Activated effector memory CD4-positive, alpha-beta T cell treated with anti-CD3 and anti-CD28 coated beads, Interleukin-2, amount 50 U/mL, for 16 hours (primary cell): ENCODE data around the gene FAM180A.
"Not testable (repeated sequence)": the region's sequence is repeated elsewhere in the genome, so short reads cannot be mapped to it uniquely, and the experiment has no call there.

ENCODE experiments used
- DNase-seq: peaks from one replicate; pipeline ENCODE4 v3.0.0-alpha.2; 2020

FAM180A gene

GRCh38 chr7:135711139-135711469 lies 37.5 kb downstream of the FAM180A start:
- no peak for DNase-seq

- DNase-seq, result no peak
Observed at GRCh38 chr7:135710417-135711138, 38.0 kb downstream of the FAM180A start.

GRCh38 chr7:135709508-135709907 lies 39.1 kb downstream of the FAM180A start:
- DNase-seq, result no peak

- DNase-seq, result no peak
Observed at GRCh38 chr7:135708041-135708440, 40.6 kb downstream of the FAM180A start.

GRCh38 chr7:135707570-135707966 lies 41.0 kb downstream of the FAM180A start:
- DNase-seq, result no peak

DNA sequence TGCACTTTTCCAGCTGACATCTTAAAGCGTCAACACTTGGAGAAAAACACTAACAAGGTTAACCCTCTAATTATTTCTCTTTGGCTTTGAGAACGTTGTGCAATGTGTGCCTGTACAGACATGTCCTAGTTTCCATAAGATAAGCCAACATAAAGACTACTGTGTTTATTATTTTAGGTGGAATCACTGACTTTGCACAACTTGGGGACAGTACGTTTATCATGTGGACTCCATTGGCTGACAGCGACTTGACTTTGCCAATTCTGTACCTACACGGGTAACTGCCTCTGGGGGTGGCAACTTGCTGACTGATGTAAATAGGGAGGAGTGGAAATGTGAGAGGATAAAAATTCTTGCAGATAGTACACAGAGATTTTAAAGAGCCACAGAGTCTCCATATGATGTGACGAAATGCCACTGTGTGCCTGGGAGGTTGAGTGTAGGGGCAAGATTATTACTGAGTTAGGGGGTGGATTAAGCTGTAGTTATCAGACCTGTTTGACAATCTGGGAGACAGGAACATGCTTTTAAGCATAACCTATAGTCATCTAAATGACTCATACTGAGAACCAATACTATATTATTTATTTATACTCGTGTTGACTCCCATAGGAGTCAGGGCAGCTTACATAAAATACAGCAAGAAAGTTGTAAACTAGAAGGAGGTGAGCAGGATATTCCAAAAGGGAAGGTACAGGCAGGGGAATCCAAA lies 41.6 kb downstream of the FAM180A start:
- no peak for DNase-seq

DNA sequence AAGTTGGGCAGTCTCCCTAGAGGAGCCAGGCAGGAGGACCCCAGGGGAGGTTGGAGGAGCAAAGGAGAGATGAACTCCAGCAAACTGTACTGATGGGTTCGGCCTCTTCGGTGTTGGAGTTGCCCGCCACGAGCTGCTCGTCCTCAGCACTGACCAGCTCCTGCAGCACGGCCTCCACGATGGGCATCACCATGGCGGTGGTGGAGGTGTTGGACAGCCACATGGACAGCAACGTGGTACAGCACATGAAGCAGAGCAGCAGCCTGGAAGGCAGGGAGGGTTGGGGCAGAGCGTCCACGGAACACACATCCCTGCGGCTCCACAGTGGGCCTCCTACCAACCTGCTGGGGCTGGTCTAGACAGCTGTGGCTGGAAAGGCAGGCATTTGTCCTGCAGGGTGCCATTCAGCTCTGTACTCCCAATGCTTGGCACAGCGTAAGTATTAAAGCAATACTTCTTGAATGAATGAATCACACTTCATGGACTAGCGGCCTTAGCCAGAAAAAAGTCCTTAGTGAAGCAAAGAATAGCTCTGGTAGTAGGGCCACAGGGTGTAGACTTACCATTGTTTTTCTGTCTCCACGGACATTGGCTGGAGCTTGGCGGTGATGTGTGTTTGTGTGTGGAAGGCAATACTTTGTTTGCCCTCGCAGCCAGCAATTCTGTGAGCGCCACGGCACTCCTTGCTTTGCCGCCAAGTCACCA lies 42.4 kb downstream of the FAM180A start:
- DNase-seq, result no peak

DNA sequence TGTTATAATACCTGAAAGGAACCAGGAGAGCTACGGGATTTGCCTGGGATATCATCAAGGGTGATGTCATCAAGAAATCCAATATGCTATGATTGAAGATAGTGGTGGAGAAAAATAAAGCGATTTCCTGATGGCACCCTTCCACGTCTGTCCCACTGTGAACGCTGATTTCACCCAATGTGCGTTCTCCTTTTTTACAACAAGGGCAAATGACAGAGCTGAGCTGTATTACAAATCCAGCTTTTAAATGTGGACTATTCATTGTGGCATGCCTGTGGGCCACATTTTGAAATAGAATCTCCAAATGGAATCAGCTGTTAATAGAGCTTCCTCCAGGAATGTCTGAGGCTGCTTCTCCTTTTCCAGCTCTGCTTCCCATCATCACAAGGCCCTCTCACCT lies 43.9 kb downstream of the FAM180A start:
- no peak for DNase-seq

DNA sequence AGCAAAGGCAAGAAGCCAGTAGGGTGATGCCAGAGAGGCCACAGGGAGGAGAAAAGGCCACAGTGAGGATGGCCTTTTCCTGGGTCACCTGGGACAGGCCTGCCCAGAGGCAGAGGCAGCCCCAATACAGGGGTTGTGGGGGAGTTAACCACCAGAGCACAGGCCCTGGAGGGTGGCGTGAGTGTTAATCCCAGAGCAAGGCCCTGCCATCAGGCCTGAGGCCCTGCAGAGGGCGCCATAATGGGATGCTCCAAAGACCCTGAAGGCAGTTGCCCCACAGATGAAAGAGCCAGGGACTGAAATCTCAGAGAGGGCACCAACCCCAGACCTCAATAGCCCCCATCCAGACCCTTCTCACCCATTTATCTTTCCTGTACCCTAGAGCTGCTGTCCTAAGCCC lies 44.5 kb downstream of the FAM180A start:
- no peak for DNase-seq

DNA sequence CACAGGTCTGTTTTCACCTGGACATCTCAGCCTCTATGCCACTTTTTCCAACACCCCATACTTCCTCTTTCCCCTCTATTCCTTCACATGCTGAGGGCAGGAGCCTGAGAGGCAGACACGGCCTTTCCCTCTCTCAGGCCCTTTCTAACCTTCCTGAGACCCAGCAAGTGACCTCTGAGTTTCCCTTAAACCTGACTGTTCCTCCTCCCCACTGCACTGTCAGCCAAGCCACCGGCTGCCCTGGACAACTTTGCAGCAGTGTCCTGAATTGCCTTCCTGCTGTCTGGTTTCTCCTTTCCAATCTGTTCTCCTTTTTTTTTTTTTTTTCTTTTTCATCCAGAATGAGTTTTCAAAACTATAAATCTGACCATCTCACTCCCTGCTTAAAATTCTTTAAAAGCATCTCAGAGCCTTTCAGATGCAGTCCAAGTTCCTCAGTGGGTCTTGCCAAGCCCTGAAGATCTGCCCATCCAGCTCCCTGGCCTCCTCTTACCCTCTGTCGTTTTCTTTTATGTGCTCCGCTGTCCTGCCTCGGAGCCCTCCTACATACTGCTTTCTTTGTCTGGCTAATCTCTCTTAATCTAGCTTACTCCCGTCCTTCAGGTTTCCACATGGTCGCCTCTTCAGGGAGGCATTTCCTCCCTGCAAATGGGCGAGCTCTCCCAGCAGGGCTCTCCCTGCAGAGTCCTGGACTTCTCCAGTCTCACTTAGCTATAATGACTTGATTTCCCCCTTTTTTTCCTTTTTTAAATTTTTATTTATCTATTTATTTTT lies 51.1 kb downstream of the FAM180A start:
- no peak for DNase-seq

DNA sequence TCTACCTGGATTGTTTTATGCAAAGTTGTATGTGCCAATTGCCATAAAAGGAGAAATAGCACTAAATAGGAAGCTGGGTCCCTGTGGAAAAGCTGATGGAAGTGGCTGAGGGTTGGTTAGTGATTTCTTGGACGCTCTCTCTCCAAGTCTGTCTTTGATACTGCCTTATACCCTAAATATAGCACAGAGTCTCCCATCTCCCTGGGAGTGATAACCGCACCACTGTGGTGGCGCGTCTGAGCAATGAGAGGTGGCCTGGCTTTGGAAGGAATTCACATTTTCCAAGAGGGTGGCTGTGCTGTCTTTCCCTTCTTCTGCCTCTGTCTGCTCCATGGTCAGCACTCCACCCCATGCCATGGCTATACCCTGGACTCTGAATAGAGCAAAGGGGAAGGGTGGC lies 55.1 kb downstream of the FAM180A start:
- DNase-seq, result no peak

DNA sequence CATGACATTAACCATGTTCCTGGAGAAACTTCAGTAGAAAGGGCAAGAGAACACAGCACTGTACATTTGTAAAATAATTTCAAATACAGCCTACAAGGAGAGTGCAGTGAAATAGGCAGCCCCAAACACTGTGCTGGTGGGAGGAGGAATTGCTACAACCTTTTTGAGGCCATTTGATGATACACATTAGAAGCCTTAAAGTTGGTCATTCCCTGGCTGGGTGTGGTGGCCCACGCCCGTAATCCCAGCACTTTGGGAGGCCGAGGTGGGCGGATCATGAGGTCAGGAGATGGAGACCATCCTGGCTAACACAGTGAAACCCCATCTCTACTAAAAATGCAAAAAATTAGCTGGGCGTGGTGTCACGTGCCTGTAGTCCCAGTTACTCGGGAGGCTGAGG lies 56.0 kb downstream of the FAM180A start:
- DNase-seq, result not testable (repeated sequence)

- DNase-seq, result no peak
Observed at GRCh38 chr7:135692055-135692454, 56.6 kb downstream of the FAM180A start.

DNA sequence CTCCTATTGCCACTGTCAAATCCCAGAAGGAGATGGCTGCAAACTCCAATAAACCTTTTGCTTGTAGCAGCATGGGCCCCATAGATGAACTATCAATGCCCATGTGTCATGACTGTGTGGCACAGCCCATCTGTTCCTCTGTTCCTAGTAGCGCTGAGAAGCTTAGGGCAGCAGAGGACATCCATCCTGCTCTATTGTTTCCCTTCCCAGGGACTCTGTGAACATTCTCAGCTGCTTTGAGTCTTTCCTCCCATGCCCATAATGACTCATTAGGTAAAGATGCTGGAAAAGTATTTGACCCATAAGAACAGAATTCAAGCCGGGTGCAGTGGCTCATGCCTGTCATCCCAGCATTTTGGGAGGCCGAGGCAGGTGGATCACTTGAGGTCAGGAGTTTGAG lies 58.0 kb downstream of the FAM180A start:
- DNase-seq, result no peak

DNA sequence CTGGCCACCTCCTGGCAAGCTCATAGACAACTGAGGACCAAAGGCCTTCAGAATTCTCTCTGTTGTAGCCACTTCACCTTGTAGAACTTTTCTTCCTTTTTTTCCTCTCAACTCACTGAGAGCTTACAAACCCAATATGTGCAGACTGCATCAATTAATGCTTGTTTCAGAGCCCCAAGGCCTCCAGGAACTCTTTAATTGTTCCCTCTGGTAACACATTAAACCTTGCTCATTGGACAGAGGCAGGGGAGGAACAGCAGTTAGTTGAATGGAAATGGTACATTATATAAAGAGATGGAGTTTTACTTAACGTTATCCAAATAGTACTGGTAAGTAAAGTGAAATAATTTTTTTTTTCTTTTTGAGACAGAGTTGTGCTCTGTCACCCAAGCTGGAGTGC lies 61.1 kb downstream of the FAM180A start:
- DNase-seq, result no peak

GRCh38 chr7:135685306-135686084 lies 63.1 kb downstream of the FAM180A start:
- DNase-seq, result no peak

DNA sequence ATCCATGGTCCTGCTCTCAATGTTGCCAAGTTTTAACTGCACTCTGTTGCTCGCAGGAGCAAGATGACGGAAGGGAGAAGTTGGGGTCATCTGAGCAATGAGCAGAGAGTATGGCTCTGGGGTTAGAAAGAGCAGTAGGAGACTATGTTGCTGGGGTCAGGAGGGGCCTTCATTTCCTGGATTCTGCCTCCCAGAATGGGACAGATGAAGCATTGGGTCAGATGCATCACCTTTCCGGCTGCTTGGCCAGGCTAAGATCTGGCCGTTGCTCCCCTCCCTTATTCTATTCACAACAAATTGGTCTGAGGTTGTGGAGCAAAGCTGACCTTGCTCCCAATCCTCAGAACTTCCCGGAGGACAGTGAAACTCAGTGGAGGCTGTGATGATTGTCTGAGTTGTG lies 63.9 kb downstream of the FAM180A start:
- no peak for DNase-seq

DNA sequence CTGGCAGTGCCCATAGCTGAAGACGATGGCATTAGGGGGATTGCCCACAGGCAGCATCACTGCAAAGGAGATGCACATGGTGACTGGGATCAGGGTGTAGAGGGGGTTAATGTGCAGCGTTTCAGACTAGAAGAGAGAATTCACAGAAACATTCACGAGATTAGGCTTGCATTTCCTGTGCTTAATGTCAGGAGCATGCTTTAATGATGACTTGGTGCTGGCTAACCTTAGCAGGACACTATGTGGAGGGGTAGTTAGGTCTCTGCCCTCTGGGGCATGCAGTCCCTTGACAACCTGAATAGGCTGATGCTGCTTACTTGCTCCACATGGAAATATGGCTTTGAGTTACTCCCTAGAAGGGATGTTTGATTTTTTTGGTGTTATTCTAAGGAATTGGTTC lies 64.5 kb downstream of the FAM180A start:
- no peak for DNase-seq

GRCh38 chr7:135683609-135684008 lies 65.0 kb downstream of the FAM180A start:
- DNase-seq, result no peak

DNA sequence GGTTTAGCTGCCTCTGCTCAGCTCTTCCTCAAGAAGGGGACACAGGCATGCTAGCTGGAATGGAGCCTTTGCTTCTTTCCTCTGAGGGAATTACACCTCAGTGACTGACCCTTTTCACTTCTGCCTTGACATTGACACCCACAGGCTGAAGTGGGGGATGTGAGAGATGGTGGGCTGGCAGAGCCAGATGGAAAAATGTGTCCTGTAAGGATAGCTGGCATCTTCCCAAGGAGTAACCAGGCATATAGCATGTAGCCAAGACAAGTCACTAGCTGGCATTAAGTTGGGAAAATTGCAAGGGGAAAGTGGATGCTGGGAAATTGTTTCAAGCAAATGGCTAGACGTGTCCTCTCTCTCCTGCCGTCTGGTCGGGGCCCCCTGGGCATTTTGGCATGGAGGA lies 66.4 kb downstream of the FAM180A start:
- DNase-seq, result no peak

GRCh38 chr7:135681762-135682161 lies 66.9 kb downstream of the FAM180A start:
- no peak for DNase-seq
